Measurements from ENCODE around the gene BMERB1.
A peak's percentile ranks its signal among the peaks of the same experiment; 100 is the strongest.

GRCh38 chr16:15511759-15512487 lies 77.5 kb downstream of the BMERB1 start:
- TF ChIP-seq EZH2 (IDR thresholded peaks at IDR 0.05; ENCODE audit: low read depth, unreplicated experiment) (no peak), REST (IDR thresholded peaks at IDR 0.05; ENCODE audit: unreplicated experiment) (no peak), CTCF (conservative IDR thresholded peaks at IDR 0.05; ENCODE audit: low read depth in 2 of 2) (0 out of 4 replicates have a peak, but pooled peaks of 1 of the 2 experiments have one; percentile 16)
